ENCODE data around the gene GIMAP7.
"Not testable (repeated sequence)": the region's sequence is repeated elsewhere in the genome, so short reads cannot be mapped to it uniquely, and the experiment has no call there.

Gene GIMAP7

GRCh38 chr7:150514748-150515222 is at the start of gene GIMAP7:
Gene GIMAP7, plus strand, starts transcription at chr7:150514872. Its CDS starts 5,103 bp downstream, at chr7:150519975.
- DNase-seq, result peak; percentile 47

GRCh38 chr7:150464962-150465361 is 49.7 kb upstream of the GIMAP7 start:
- no peak for DNase-seq

- DNase-seq, result no peak
Observed at GRCh38 chr7:150465414-150465813, 49.3 kb upstream of the GIMAP7 start.

- DNase-seq, result no peak
Observed at GRCh38 chr7:150466477-150466876, 48.2 kb upstream of the GIMAP7 start.

- DNase-seq, result no peak
Observed at GRCh38 chr7:150468241-150468640, 46.4 kb upstream of the GIMAP7 start.

GRCh38 chr7:150471886-150472285 is 42.8 kb upstream of the GIMAP7 start:
- no peak for DNase-seq

GRCh38 chr7:150473902-150474301 is 40.8 kb upstream of the GIMAP7 start:
- no peak for DNase-seq

- no peak for DNase-seq
Observed at GRCh38 chr7:150476285-150476684, 38.4 kb upstream of the GIMAP7 start.

- no peak for DNase-seq
Observed at GRCh38 chr7:150476819-150477631, 37.6 kb upstream of the GIMAP7 start.

GRCh38 chr7:150479023-150479716 is 35.5 kb upstream of the GIMAP7 start:
- DNase-seq, result no peak

- peak; percentile 30 for DNase-seq
Observed at GRCh38 chr7:150481186-150481920, 33.3 kb upstream of the GIMAP7 start.

- no peak for DNase-seq
Observed at GRCh38 chr7:150481922-150482321, 32.8 kb upstream of the GIMAP7 start.

GRCh38 chr7:150483514-150483913 is 31.2 kb upstream of the GIMAP7 start:
- not testable (repeated sequence) for DNase-seq

GRCh38 chr7:150484071-150484470 is 30.6 kb upstream of the GIMAP7 start:
- DNase-seq, result not testable (repeated sequence)

- DNase-seq, result no peak
Observed at GRCh38 chr7:150487625-150488024, 27.0 kb upstream of the GIMAP7 start.

- DNase-seq, result no peak
Observed at GRCh38 chr7:150489782-150490181, 24.9 kb upstream of the GIMAP7 start.

- not testable (repeated sequence) for DNase-seq
Observed at GRCh38 chr7:150493442-150493841, 21.2 kb upstream of the GIMAP7 start.

- no peak for DNase-seq
Observed at GRCh38 chr7:150502519-150502918, 12.2 kb upstream of the GIMAP7 start.

- DNase-seq, result no peak
Observed at GRCh38 chr7:150503155-150503554, 11.5 kb upstream of the GIMAP7 start.

- no peak for DNase-seq
Observed at GRCh38 chr7:150503581-150503980, 11.1 kb upstream of the GIMAP7 start.

- no peak for DNase-seq
Observed at GRCh38 chr7:150507947-150508602, 6.6 kb upstream of the GIMAP7 start.

GRCh38 chr7:150511048-150511447 is 3.6 kb upstream of the GIMAP7 start:
- no peak for DNase-seq

GRCh38 chr7:150513758-150514157 is 914 bp upstream of the GIMAP7 start:
- DNase-seq, result no peak

Data from activated CD4-positive, alpha-beta T cell treated with anti-CD3 and anti-CD28 coated beads for 1 hour (primary cell).